ENCODE data around the gene CDR2.

CDR2 gene

DNA sequence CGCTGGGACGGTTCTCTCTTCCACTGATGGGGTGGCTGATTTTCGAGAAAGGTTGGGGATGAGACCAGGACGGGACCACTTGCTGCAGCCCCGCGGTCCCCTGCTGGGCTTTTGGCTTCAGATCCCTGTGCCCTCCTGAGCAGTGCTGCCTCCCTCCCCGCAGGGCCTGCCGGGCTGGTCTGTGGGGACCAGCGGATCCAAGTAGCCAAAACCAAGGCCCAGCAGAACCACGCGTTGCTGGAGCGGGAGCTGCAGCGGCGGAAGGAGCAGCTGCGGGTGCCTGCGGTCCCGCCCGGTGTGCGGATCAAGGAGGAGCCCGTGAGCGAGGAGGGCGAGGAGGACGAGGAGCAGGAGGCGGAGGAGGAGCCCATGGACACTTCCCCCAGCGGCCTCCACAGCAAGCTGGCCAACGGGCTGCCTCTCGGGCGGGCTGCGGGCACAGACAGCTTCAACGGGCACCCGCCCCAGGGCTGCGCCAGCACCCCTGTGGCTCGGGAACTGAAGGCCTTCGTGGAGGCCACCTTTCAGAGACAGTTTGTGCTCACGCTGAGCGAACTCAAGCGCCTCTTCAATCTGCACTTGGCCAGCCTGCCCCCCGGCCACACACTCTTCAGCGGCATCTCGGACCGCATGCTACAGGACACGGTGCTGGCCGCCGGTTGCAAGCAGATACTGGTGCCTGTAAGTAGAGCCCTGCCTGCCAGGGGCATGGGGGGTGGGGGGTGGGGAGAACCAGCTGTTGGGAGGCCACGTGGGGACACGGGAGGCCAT is 48.6 kb downstream of the CDR2 start:
- FAIRE-seq, result no peak
- no peak for DNase-seq (ENCODE audit: insufficient read length, low spot score)

DNA sequence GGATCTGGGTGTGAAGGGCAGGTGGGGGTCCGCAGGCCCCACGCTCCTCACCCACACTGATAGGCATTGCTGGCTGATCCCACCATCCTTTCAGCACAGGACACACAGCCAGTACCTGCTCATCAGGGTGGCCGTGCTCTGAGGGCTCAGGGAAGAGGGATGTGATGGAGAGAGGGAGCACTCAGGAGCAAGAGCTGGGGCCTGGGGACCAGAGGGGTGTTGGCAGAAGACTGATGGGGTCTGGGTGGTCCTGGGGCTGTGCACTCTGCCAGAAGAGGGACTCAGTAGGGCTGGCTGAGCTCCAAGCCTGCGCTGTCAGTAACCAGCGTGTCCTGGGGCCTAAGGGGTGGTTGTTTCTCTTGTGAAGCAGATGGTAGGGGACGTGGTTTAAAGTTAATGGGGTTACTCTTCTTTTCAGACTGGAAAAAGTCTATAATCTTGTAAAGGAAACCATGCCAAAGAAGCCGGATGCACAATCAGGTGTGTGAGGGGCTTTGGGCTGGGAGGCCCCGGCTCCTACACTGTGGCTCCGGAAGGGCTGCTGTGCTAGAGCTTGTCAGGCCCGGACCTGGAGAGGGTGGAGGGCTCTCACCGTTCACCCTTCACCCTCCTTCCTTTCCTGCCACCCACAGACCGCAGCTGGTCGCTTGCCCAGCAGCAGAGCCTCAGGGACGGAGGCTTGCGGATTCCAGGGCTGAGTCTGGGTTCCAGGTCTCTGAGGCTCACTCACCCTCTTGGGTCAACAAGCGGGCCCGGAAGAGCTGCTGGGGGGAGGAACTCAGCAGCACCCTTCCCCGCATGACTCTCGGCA is 49.4 kb downstream of the CDR2 start:
- FAIRE-seq (no peak), DNase-seq (ENCODE audit: insufficient read length, low spot score) (no peak)

DNA sequence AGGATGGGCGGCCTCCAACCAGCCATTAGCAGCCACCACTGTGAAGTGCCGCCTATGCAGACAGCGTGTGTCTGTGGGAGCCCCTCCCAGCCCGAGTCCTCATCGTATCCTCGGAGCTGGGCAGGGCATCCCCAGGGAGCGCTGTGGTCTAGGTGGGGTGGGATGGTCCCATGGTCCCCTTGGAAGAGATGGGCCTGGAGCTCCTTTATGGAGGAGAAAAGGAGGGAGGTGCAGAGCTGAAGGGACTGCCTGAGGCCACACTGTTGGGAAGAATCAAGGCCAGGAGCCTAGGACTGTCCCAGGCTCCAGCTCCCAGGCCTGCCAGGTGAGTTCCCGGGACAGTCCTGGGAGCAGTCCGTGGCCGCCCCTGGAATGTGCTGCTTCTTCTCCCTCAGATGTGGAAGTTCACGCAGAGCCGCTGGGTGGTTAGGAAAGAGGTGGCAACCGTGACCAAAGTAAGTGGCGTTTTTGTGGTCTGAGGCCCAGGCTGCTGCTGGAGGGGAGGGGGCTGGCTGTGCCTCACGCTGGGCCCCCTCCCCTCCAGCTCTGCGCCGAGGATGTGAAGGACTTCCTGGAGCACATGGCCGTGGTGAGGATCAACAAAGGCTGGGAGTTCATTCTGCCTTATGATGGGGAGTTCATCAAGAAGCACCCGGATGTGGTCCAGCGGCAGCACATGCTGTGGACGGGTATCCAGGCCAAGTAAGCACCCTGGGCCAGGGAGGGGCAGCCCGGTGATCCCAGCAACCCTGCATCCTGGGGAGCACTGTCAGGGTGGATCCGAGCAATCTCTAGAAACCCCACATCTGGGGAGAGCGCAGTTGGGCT is 50.2 kb downstream of the CDR2 start:
- FAIRE-seq (no peak), DNase-seq (ENCODE audit: insufficient read length, low spot score) (no peak)

DNA sequence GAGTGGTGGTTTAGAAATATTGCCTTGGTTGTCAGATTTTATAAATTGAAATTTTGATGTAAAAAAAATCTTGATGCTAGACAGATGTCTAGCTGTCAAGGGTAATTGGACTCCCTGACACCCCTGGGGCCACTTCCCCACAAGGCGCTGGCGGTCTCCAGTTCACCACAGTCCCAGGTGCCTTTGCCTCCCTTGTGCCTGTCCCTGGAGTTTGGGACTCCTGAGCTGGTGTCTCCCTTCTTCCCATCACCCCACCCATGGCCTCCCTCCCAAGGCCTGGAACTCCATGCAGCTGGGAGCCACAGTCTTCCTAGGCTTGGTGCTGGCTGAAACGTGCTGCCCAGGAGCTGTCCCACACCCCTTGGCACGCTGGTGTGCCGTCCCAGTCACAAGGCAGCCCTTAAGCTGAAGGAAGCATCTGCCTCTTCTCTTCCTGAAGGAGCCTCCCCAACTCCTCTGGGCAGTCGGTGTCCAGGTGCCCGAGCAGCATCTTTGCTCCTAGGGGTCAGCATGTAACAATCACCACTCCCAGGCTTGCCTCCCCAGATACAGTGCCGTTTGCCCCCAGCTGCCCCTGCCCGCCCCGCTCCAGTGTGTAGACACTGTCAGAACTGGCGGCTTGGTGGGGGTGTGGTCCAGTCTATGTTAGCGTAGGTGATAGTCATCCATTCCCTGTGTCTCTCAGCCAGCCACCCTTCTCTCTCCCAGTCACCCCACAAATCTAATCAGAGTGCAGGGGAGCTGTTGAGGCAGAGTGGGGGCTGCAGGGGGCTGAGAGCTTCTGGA is 51.1 kb downstream of the CDR2 start:
- no peak for DNase-seq (ENCODE audit: insufficient read length, low spot score)
- no peak for FAIRE-seq

- no peak for FAIRE-seq
- no peak for DNase-seq (ENCODE audit: insufficient read length, low spot score)
These were observed 51.7 kb downstream of the CDR2 start for GRCh38 chr16:22322741-22323140.

GRCh38 chr16:22322021-22322471 is 52.4 kb downstream of the CDR2 start:
- FAIRE-seq (no peak), DNase-seq (ENCODE audit: insufficient read length, low spot score) (no peak)

DNA sequence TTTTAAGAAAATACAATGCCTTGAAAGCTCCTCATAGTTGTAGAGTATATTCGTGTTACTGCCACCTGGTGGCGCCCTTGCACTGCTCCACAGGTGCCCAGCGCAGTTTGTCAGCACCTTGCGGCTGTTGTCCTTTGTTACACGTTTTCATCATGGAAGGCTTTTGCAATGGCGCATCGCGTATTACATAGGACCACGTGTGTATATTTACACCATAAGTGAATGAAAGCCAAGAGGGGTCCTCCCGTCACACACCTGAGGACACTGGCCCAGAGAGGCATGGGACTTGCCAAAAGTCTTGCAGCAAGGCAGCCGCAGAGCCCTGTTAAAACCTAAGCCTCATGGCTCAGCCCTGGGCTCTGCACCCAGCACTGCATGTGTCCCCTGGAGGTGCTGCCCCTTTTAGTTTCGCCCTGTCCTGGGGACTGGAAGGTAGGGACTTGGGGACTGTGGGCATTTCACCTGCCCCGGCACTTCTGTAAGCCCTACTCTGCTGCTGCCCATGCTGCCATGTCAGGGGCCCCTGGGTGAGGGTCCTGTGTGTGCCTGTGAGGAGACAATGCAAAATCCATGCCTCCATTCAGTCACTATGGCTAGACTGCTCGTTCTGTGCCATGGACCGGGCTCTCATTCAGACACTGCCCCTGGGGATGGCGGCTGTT is 52.9 kb downstream of the CDR2 start:
- DNase-seq (ENCODE audit: insufficient read length, low spot score) (peak; percentile 63), FAIRE-seq (peak; percentile 54)

GRCh38 chr16:22320572-22321339 is 53.7 kb downstream of the CDR2 start:
- FAIRE-seq, result no peak
- DNase-seq (ENCODE audit: insufficient read length, low spot score), result no peak

- DNase-seq (ENCODE audit: insufficient read length, low spot score) (peak; percentile 27), FAIRE-seq (no peak)
These were observed 55.6 kb downstream of the CDR2 start for GRCh38 chr16:22318690-22319358.

GRCh38 chr16:22317625-22318024 is 56.8 kb downstream of the CDR2 start:
- no peak for FAIRE-seq
- no peak for DNase-seq (ENCODE audit: insufficient read length, low spot score)

DNA sequence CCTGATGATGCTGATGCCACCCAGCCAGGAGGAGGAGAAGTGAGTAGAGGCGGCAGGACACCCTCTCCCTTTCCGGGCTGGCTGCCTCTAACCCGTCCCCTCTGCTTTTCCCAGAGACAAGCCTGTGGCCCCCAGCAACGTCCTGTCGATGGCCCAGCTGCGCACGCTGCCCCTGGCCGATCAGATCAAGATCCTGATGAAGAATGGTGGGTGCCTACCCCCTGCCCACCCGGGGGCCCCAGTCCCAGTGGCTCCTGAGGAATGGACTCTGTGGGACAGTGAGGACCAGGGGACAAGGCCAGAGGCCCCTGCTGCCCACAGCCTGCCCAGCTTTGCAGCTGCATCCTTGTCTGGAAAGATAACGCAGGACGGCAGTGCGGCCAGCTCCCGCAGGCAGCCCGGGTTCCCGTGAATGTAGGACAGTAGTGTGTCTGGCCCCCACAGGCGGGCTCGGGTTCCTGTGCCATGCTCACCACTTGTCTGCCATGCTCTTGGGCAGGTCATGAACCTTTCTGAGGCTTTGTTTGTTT is 57.4 kb downstream of the CDR2 start:
- no peak for FAIRE-seq
- DNase-seq (ENCODE audit: insufficient read length, low spot score), result no peak

- FAIRE-seq, result no peak
- no peak for DNase-seq (ENCODE audit: insufficient read length, low spot score)
These were observed 58.0 kb downstream of the CDR2 start for GRCh38 chr16:22316411-22316811.

DNA sequence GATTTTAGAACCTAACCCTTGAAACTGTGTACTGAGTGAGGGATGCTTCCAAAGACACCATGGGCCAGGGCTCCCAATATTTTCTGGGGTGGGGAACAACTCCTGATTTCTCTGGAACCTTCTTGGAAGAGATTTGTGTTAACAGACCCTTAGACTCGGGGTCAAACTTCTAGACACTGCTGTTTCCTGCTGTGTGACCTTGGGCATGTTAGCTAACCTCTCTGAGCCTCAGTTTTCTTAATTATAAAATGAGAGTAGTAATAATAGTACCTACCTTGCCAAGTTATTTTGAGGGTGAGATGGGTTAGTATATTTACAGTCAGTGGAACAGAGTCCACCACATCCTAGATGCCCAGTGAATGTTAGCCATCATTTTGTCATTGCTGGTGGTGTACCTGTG is 58.4 kb downstream of the CDR2 start:
- FAIRE-seq, result no peak
- DNase-seq (ENCODE audit: insufficient read length, low spot score), result no peak

DNA sequence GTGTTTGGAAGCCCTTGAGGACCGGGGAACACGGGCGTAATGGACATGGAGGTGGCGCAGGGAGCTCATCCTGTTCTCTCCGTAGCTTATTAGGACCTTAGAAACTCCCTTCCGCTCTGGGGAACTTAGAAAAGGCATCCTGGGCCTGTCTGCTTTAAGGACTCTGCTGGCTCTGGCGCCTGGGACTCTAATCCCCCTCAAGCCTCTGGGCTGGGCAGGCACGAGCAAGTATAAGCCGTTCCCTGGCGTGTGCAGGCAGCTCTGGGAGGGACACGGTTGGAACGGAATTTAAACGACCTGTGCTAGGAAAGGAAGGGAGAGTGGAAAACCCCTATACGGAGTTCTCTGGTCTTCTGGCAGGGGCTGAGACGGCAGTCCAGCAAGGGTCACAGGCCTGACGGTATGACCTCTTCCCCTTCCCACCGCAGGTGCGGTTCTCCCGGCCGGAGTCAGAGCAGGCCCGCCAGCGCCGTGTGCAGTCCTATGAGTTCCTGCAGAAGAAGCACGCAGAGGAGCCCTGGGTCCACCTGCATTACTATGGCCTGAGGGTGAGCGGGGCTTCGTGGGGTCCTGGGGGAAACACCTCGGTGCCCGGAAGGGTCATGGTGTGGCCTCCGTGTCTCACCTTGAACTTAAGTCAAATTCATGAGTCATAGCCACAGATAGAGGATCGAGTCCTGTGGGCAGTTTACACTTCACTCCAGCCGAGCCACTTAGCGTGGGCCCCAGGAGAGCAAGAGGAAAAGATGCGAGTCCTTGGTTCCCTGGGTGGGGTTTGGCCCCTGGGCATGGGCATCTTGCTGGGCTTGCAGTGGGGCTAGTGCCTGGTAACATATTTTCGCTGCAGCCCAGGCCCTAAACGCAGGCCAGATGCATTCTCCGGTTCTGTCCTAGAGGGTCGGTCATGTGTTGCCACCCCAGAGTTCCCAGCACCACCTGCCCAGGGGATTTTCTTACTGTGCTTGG is 59.5 kb downstream of the CDR2 start:
- no peak for DNase-seq (ENCODE audit: insufficient read length, low spot score)

GRCh38 chr16:22313876-22314470 is 60.4 kb downstream of the CDR2 start:
- DNase-seq (ENCODE audit: insufficient read length, low spot score), result no peak

More for the DNA sequence above, 59.5 kb downstream of the CDR2 start:
- FAIRE-seq, result no peak

DNA sequence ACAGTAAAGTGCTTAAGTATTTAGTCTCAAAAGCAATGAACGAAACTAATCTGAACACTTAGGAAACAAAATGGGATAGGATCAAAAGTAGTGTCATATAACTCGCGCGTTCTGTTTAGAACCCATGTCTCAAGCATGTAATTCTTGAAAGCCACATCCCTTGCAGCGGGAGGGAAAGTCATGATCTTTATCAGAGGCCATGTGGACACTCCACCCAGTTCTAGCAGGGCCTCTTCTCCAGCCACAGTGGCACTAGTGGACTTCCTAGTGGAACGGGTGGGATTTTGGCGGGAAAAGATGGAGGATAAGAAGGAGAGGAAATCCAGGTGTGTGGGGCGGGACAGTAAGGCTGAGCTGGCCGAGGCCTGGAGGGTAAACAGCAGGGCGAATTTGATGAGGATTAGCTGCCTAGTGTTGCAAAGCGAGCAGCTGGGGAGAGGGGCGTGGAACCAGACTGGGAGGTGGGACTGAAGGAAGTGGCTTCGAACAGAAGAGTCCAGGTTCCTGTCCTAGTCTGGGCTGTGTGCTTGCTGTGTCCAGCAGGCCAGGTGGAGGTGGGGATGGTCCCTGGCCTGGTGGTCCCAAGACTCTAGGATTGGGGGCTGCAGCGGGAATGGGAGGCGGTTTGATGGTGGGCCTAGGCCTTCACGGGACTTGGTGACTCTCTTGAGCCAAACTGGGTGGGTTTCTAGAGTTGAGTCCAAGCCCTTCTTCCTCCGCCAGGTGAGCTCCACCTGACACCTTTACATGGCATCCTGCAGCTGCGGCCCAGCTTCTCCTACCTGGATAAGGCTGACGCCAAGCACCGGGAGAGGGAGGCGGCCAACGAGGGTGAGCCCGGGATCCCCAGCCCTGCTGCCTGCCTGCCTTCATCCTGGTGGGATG is 61.3 kb downstream of the CDR2 start:
- no peak for DNase-seq (ENCODE audit: insufficient read length, low spot score)
- no peak for FAIRE-seq

More at GRCh38 chr16:22313876-22314470, 60.4 kb downstream of the CDR2 start:
- no peak for FAIRE-seq

All from HTR-8/SVneo (cell line).